GM12878 (cell line): ENCODE results near the gene TIMP2. TPM values are rescaled to one million over a fixed set of nuclear protein-coding genes. Genes with fewer than 3 reads are reported as not detected.

Experiments used
- CBFB ChIP-seq: IDR thresholded peaks from 2 replicates; pipeline ENCODE4 v1.6.1; 2016; ENCODE audit warnings: antibody characterized with exemption, low read depth
- CBX5 ChIP-seq: sonication (generic); IDR thresholded peaks from 2 replicates; pipeline ENCODE4 v1.6.1; 2016; ENCODE audit warnings: low read depth, moderate library complexity, mild to moderate bottlenecking, inconsistent platforms
- CTCF ChIP-seq, 3 experiments: IDR thresholded peaks in 2 of 3; conservative IDR thresholded peaks in 1 of 3; 2 replicates each; pipeline ENCODE4 v1.5.1; 2011; ENCODE audit warnings: low read depth in 3 of 3, low read length in 3 of 3, mild to moderate bottlenecking in 3 of 3, control low read depth in 2 of 3, moderate library complexity in 2 of 3, inconsistent platforms in 1 of 3, mixed read lengths in 1 of 3; ENCODE audit not compliant: control insufficient read depth in 2 of 3, insufficient read depth in 1 of 3; ENCODE audit errors: extremely low read depth in 1 of 3
- E2F4 ChIP-seq: IDR thresholded peaks from 2 replicates; pipeline ENCODE4 v1.6.1; 2012; ENCODE audit warnings: low read depth, low read length, improper control_type of control experiment
- HDAC6 ChIP-seq: fragments of 200-600 bp; sonication (generic); IDR thresholded peaks from one replicate; pipeline ENCODE4 v1.8.0; 2017; ENCODE audit warnings: antibody characterized with exemption; ENCODE audit not compliant: unreplicated experiment
- HDGF ChIP-seq: fragments of 450-650 bp; IDR thresholded peaks from 2 replicates; pipeline ENCODE4 v1.6.1; 2016; ENCODE audit warnings: antibody characterized with exemption
- IKZF1 ChIP-seq: fragments of 450-650 bp; conservative IDR thresholded peaks from 2 replicates; pipeline ENCODE4 v1.6.1; 2017; ENCODE audit warnings: antibody characterized with exemption, mild to moderate bottlenecking
- IRF4 ChIP-seq: IDR thresholded peaks from 2 replicates; pipeline ENCODE4 v1.6.1; 2011; ENCODE audit warnings: low read depth, low read length
- IRF5 ChIP-seq: fragments of 450-650 bp; IDR thresholded peaks from 2 replicates; pipeline ENCODE4 v1.6.1; 2017; ENCODE audit warnings: borderline replicate concordance
- MYC ChIP-seq: IDR thresholded peaks from 2 replicates; pipeline ENCODE4 v1.6.1; 2011; ENCODE audit warnings: mild to moderate bottlenecking, low read length, moderate library complexity, inconsistent platforms; ENCODE audit not compliant: insufficient read depth, insufficient replicate concordance, insufficient read length, severe bottlenecking
- NR2C1 ChIP-seq: fragments of 450-650 bp; IDR thresholded peaks from 2 replicates; pipeline ENCODE4 v1.6.1; 2017; ENCODE audit warnings: antibody characterized with exemption, mild to moderate bottlenecking, moderate library complexity
- PAX5 ChIP-seq: IDR thresholded peaks from 2 replicates; pipeline ENCODE4 v1.6.1; 2011; ENCODE audit warnings: low read depth, low read length, borderline replicate concordance
- RAD51 ChIP-seq: fragments of 450-650 bp; IDR thresholded peaks from 2 replicates; pipeline ENCODE4 v1.6.1; 2016; ENCODE audit warnings: moderate library complexity, mild to moderate bottlenecking, inconsistent platforms
- SKIL ChIP-seq: fragments of 450-650 bp; IDR thresholded peaks from 2 replicates; pipeline ENCODE4 v1.6.1; 2017; ENCODE audit warnings: mild to moderate bottlenecking, low read depth, inconsistent platforms; ENCODE audit not compliant: poor library complexity, severe bottlenecking
- SRF ChIP-seq, 2 experiments: IDR thresholded peaks; 2 replicates each; pipeline ENCODE4 v1.6.1; 2011; ENCODE audit warnings: low read depth in 2 of 2, low read length in 2 of 2, mild to moderate bottlenecking in 1 of 2, moderate library complexity in 1 of 2
- TARDBP ChIP-seq: IDR thresholded peaks from 2 replicates; pipeline ENCODE4 v1.6.1; 2016; ENCODE audit warnings: borderline replicate concordance
- ZBTB4 ChIP-seq: fragments of 450-650 bp; formaldehyde crosslinking; IDR thresholded peaks from 2 replicates; pipeline ENCODE4 v1.4.0; 2022; ENCODE audit warnings: mild to moderate bottlenecking, moderate library complexity
- ZNF24 ChIP-seq: fragments of 450-650 bp; IDR thresholded peaks from 2 replicates; pipeline ENCODE4 v1.6.1; 2017; ENCODE audit warnings: antibody characterized with exemption, mild to moderate bottlenecking
- ZNF384 ChIP-seq: IDR thresholded peaks from 2 replicates; pipeline ENCODE4 v1.6.1; 2012; ENCODE audit warnings: low read depth, mild to moderate bottlenecking, low read length, improper control_type of control experiment, borderline replicate concordance
- polyA plus RNA-seq, 11 experiments: library from polyadenylated mRNA; depleted of rRNA in 4 of 11; unstranded in 6 of 11; stranded (reverse) in 5 of 11; fragments of >200 nt; fragmentation: Nextera tagmentation in 4 of 11; fragmentation: Illumina TruSeq in 1 of 11; extraction: Ambion mirVana in 4 of 11; extraction: Trizol in 1 of 11; gene quantifications; 1 replicate in 1 of 11; 2 replicates in 10 of 11; pipeline versions ENCODE4 v1.2.1 to v1.2.3, GENCODE V29; 2011 to 2016; ENCODE audit warnings: inconsistent platforms in 2 of 11, missing spikeins in 2 of 11, low read depth in 1 of 11
- total RNA-seq, 4 experiments: library from RNA; depleted of rRNA in 3 of 4; stranded (reverse); fragments of >200 nt in 3 of 4; fragmentation: Illumina TruSeq in 1 of 4; extraction: Trizol in 1 of 4; gene quantifications; 2 replicates each; pipeline versions ENCODE4 v1.2.1 to v1.2.3, GENCODE V29; 2013 to 2021

The TIMP2 gene
- total and polyA plus RNA-seq, 10 of the 15 experiments (the other 5 are each of a cell fraction or from before 2014, with no cell fraction given) = 0.03 to 0.41 (median 0.04) TPM; not detected in 7

- TF ChIP-seq HDGF (no peak), CBFB (no peak), ZNF384 (no peak), TARDBP (no peak), ZBTB4 (no peak), MYC (no peak), E2F4 (no peak), CBX5 (no peak), ZNF24 (no peak), IRF4 (no peak), SKIL (no peak), IKZF1 (0 out of 2 replicates have a peak, but pooled peaks have one; percentile 29), SRF (IDR thresholded peaks at IDR 0.05; ENCODE audit: low read depth in 2 of 2, low read length in 2 of 2) (no peak), NR2C1 (no peak), IRF5 (no peak), CTCF (IDR thresholded peaks at IDR 0.05 in 2 of 3, conservative IDR thresholded peaks at IDR 0.05 in 1 of 3; ENCODE audit: control insufficient read depth in 2 of 3, extremely low read depth in 1 of 3, insufficient read depth in 1 of 3, low read depth in 3 of 3, low read length in 3 of 3) (no peak), PAX5 (no peak), HDAC6 (no peak), RAD51 (no peak)
Observed at GRCh38 chr17:78889531-78889930, 35.7 kb downstream of the TIMP2 start (continued).
